Naive thymus-derived CD4-positive, alpha-beta T cell (primary cell): Measurements from ENCODE around the gene GNAL. TPM values are rescaled to one million over a fixed set of nuclear protein-coding genes. Genes with fewer than 3 reads are reported as not detected.

Source experiments
- ATAC-seq: fragments of 150-1000 bp; cut with Tn5 transposase; 2 replicates; pipeline ENCODE4 v1.10.0; 2021; ENCODE audit warnings: mild to moderate bottlenecking, moderate library complexity
- CTCF ChIA-PET: fragments of 350-600 bp; sonication (Branson Sonifier 250); formaldehyde crosslinking; loops from one replicate; lab custom pipeline; 2021; ENCODE audit warnings: antibody characterized with exemption; lab: Charles Lee
- POLR2A ChIA-PET: fragments of 350-600 bp; sonication (Branson Sonifier 250); formaldehyde crosslinking; loops from one replicate; lab custom pipeline; 2021; ENCODE audit warnings: antibody characterized with exemption, inconsistent platforms; lab: Charles Lee
- DNase-seq, 9 donors: peaks; one replicate each; pipeline versions ENCODE4 v3.0.0 to v3.0.0-alpha.2; 2020 to 2022; ENCODE audit warnings: mixed read lengths in 1 of 9
- H3K27ac ChIP-seq: one replicate; pipeline ENCODE4 v1.7.0; 2013; ENCODE audit warnings: mild to moderate bottlenecking, low read depth, low read length, moderate library complexity
- H3K27me3 ChIP-seq, 2 donors: one replicate each; pipeline ENCODE4 v1.7.0; 2013; ENCODE audit warnings: low read length in 2 of 2, mild to moderate bottlenecking in 2 of 2, moderate library complexity in 2 of 2; ENCODE audit not compliant: control insufficient read depth in 2 of 2, insufficient read depth in 2 of 2
- H3K36me3 ChIP-seq, 3 experiments: 1 replicate in 2 of 3; 2 replicates in 1 of 3; pipeline ENCODE4 v1.7.0; 2013; ENCODE audit warnings: low read length in 3 of 3, mild to moderate bottlenecking in 3 of 3, moderate library complexity in 1 of 3; ENCODE audit not compliant: insufficient read depth in 3 of 3, control insufficient read depth in 2 of 3
- H3K4me1 ChIP-seq, 2 donors: one replicate each; pipeline ENCODE4 v1.7.0; 2013; ENCODE audit warnings: low read length in 2 of 2, mild to moderate bottlenecking in 2 of 2, moderate library complexity in 1 of 2; ENCODE audit not compliant: control insufficient read depth in 2 of 2, insufficient read depth in 2 of 2
- H3K4me3 ChIP-seq: 2 replicates; pipeline ENCODE4 v1.7.0; 2013; ENCODE audit warnings: mild to moderate bottlenecking, low read length
- H3K9me3 ChIP-seq, 3 experiments: 1 replicate in 2 of 3; 2 replicates in 1 of 3; pipeline ENCODE4 v1.7.0; 2013; ENCODE audit warnings: low read length in 3 of 3; ENCODE audit not compliant: control insufficient read depth in 2 of 3
- H3K27ac Mint-ChIP-seq, 9 donors: one replicate each; pipeline ENCODE4 v1.8.0; 2020 to 2022; ENCODE audit warnings: mixed read lengths in 9 of 9, mild to moderate bottlenecking in 8 of 9, moderate library complexity in 5 of 9, inconsistent platforms in 2 of 9
- H3K27me3 Mint-ChIP-seq, 5 donors: one replicate each; pipeline ENCODE4 v1.8.0; 2021 to 2022; ENCODE audit warnings: mixed read lengths in 5 of 5, mild to moderate bottlenecking in 1 of 5
- H3K36me3 Mint-ChIP-seq, 5 donors: one replicate each; pipeline ENCODE4 v1.8.0; 2020 to 2022; ENCODE audit warnings: mixed read lengths in 5 of 5, mild to moderate bottlenecking in 3 of 5, inconsistent platforms in 1 of 5
- H3K4me1 Mint-ChIP-seq, 7 donors: one replicate each; pipeline ENCODE4 v1.8.0; 2020 to 2022; ENCODE audit warnings: mixed read lengths in 7 of 7, mild to moderate bottlenecking in 3 of 7, inconsistent platforms in 1 of 7
- H3K4me3 Mint-ChIP-seq, 10 donors: one replicate each; pipeline ENCODE4 v1.8.0; 2020 to 2022; ENCODE audit warnings: mild to moderate bottlenecking in 10 of 10, mixed read lengths in 10 of 10, moderate library complexity in 6 of 10, inconsistent platforms in 2 of 10
- H3K9me3 Mint-ChIP-seq, 11 donors: one replicate each; pipeline ENCODE4 v1.8.0; 2020 to 2022; ENCODE audit warnings: mixed read lengths in 11 of 11, mild to moderate bottlenecking in 4 of 11, inconsistent platforms in 1 of 11, moderate library complexity in 1 of 11
- intact Hi-C, 2 donors: fragments of 100-400 bp; cut with micrococcal nuclease; formaldehyde crosslinking; loops; one replicate each; pipeline ENCODE4 v1.15.1; 2023
- polyA plus RNA-seq, 2 donors: library from polyadenylated mRNA; unstranded; fragments of 300-500 nt; fragmentation: Illumina TruSeq; gene quantifications; one replicate each; pipeline ENCODE4 v1.2.3, GENCODE V29; 2021
- total RNA-seq, 6 experiments: library from RNA in 5 of 6; stranded (reverse) in 5 of 6; gene quantifications; 1 replicate in 5 of 6; 2 replicates in 1 of 6; pipeline ENCODE4 v1.2.3 and lab custom pipeline; 2021 to 2026

The GNAL gene
- total and polyA plus RNA-seq, 7 experiments from 2014 or later = 0.09 to 1.4 (median 0.67) TPM

- Mint-ChIP-seq H3K4me1 (no peaks in the 10 kb centered on the region), H3K36me3 (no peaks in the 10 kb centered on the region), H3K27ac (no peak overlapping the region), H3K9me3 (no peaks in the 10 kb centered on the region), H3K4me3 (no peak overlapping the region), H3K27me3 (peaks cover 0 to 15% (median 0%) of the 10 kb centered on the region in 5 donors)
- Histone ChIP-seq H3K9me3 (no peaks in the 10 kb centered on the region), H3K27ac (no peak overlapping the region), H3K4me3 (no peak overlapping the region), H3K4me1 (no peaks in the 10 kb centered on the region), H3K27me3 (no peaks in the 10 kb centered on the region), H3K36me3 (no peaks in the 10 kb centered on the region)
- DNase-seq (no peak), ATAC-seq (no peak)
- CTCF ChIA-PET = no interaction called here
- intact Hi-C loops = no loop called here
- POLR2A ChIA-PET = no interaction called here
These were observed 103.6 kb downstream of the GNAL start for GRCh38 chr18:11792632-11793031.

GRCh38 chr18:11794195-11794594 is 105.1 kb downstream of the GNAL start:
- H3K27ac Mint-ChIP-seq = no peak overlapping the region
- Histone ChIP-seq H3K27ac (no peak overlapping the region), H3K4me3 (no peak overlapping the region), H3K4me1 (no peaks in the 10 kb centered on the region), H3K9me3 (no peaks in the 10 kb centered on the region), H3K36me3 (no peaks in the 10 kb centered on the region), H3K27me3 (no peaks in the 10 kb centered on the region)
- ChIA-PET CTCF (no interaction called here), POLR2A (no interaction called here)
- ATAC-seq = no peak
- H3K4me3 Mint-ChIP-seq = no peak overlapping the region
- H3K9me3 Mint-ChIP-seq = no peaks in the 10 kb centered on the region
- no peak for DNase-seq
- no peaks in the 10 kb centered on the region for H3K4me1 Mint-ChIP-seq
- H3K27me3 Mint-ChIP-seq = peaks cover 0 to 15% (median 0%) of the 10 kb centered on the region in 5 donors
- intact Hi-C loops = no loop called here
- no peaks in the 10 kb centered on the region for H3K36me3 Mint-ChIP-seq

GRCh38 chr18:11795916-11796315 is 106.9 kb downstream of the GNAL start:
- CTCF ChIA-PET = interaction anchor here (1.1 kb wide), 1 partner anchor 11 kb away, joined by 4 read pairs; no protein-coding TSS in a partner anchor
- intact Hi-C loops = no loop called here
- H3K9me3 Mint-ChIP-seq = no peaks in the 10 kb centered on the region

GRCh38 chr18:11798271-11798670 is 109.2 kb downstream of the GNAL start:
- POLR2A ChIA-PET = no interaction called here
- CTCF ChIA-PET = no interaction called here
- Histone ChIP-seq H3K36me3 (no peaks in the 10 kb centered on the region), H3K4me3 (no peak overlapping the region), H3K4me1 (no peaks in the 10 kb centered on the region), H3K27ac (no peak overlapping the region), H3K9me3 (no peaks in the 10 kb centered on the region), H3K27me3 (no peaks in the 10 kb centered on the region)
- no peak for DNase-seq
- ATAC-seq = no peak
- no peaks in the 10 kb centered on the region for H3K4me1 Mint-ChIP-seq
- no peak overlapping the region for H3K27ac Mint-ChIP-seq
- H3K27me3 Mint-ChIP-seq = peaks cover 0 to 15% (median 4%) of the 10 kb centered on the region in 5 donors
- no peak overlapping the region for H3K4me3 Mint-ChIP-seq
- intact Hi-C loops = no loop called here
- no peaks in the 10 kb centered on the region for H3K36me3 Mint-ChIP-seq
- H3K9me3 Mint-ChIP-seq = no peaks in the 10 kb centered on the region

More at GRCh38 chr18:11795916-11796315, 106.9 kb downstream of the GNAL start:
- Mint-ChIP-seq H3K4me1 (no peaks in the 10 kb centered on the region), H3K36me3 (no peaks in the 10 kb centered on the region), H3K27me3 (peaks cover 0 to 15% (median 6%) of the 10 kb centered on the region in 5 donors), H3K27ac (peak overlapping the region in 1 of 9 donors; percentile 35), H3K4me3 (no peak overlapping the region)
- no peaks in the 10 kb centered on the region for H3K36me3 ChIP-seq
- H3K9me3 ChIP-seq = no peaks in the 10 kb centered on the region
- H3K27ac ChIP-seq = no peak overlapping the region
- no peak for DNase-seq
- no peak overlapping the region for H3K4me3 ChIP-seq
- POLR2A ChIA-PET = no interaction called here
- H3K4me1 ChIP-seq = no peaks in the 10 kb centered on the region
- ATAC-seq = no peak
- H3K27me3 ChIP-seq = no peaks in the 10 kb centered on the region

GRCh38 chr18:11799066-11799465 is 110.0 kb downstream of the GNAL start:
- ATAC-seq (no peak), DNase-seq (no peak)
- Histone ChIP-seq H3K36me3 (no peaks in the 10 kb centered on the region), H3K9me3 (no peaks in the 10 kb centered on the region), H3K27me3 (no peaks in the 10 kb centered on the region), H3K4me3 (no peak overlapping the region), H3K27ac (no peak overlapping the region), H3K4me1 (no peaks in the 10 kb centered on the region)
- H3K36me3 Mint-ChIP-seq = no peaks in the 10 kb centered on the region
- H3K4me3 Mint-ChIP-seq = no peak overlapping the region
- H3K9me3 Mint-ChIP-seq = no peaks in the 10 kb centered on the region
- ChIA-PET POLR2A (no interaction called here), CTCF (no interaction called here)
- peaks cover 0 to 15% (median 4%) of the 10 kb centered on the region in 5 donors for H3K27me3 Mint-ChIP-seq
- H3K27ac Mint-ChIP-seq = no peak overlapping the region
- H3K4me1 Mint-ChIP-seq = no peaks in the 10 kb centered on the region
- intact Hi-C loops = no loop called here

GRCh38 chr18:11800566-11801334 is 111.7 kb downstream of the GNAL start:
- no peaks in the 10 kb centered on the region for H3K36me3 Mint-ChIP-seq
- Histone ChIP-seq H3K9me3 (no peaks in the 10 kb centered on the region), H3K27me3 (no peaks in the 10 kb centered on the region), H3K4me1 (no peaks in the 10 kb centered on the region), H3K4me3 (no peak overlapping the region), H3K36me3 (no peaks in the 10 kb centered on the region), H3K27ac (no peak overlapping the region)
- ChIA-PET POLR2A (no interaction called here), CTCF (no interaction called here)
- no peaks in the 10 kb centered on the region for H3K4me1 Mint-ChIP-seq
- no peak for ATAC-seq
- peaks cover 0 to 15% (median 12%) of the 10 kb centered on the region in 5 donors for H3K27me3 Mint-ChIP-seq
- DNase-seq = no peak
- no peak overlapping the region for H3K4me3 Mint-ChIP-seq
- no peaks in the 10 kb centered on the region for H3K9me3 Mint-ChIP-seq
- no peak overlapping the region for H3K27ac Mint-ChIP-seq
- intact Hi-C loops = no loop called here

- no peaks in the 10 kb centered on the region for H3K36me3 ChIP-seq
- H3K27me3 ChIP-seq = no peaks in the 10 kb centered on the region
- DNase-seq = no peak
- POLR2A ChIA-PET = no interaction called here
- H3K4me1 ChIP-seq = no peaks in the 10 kb centered on the region
- Mint-ChIP-seq H3K27me3 (peaks cover 0 to 15% (median 12%) of the 10 kb centered on the region in 5 donors), H3K36me3 (no peaks in the 10 kb centered on the region), H3K27ac (peak overlapping the region in 1 of 9 donors; percentile 11), H3K9me3 (no peaks in the 10 kb centered on the region), H3K4me1 (no peaks in the 10 kb centered on the region), H3K4me3 (no peak overlapping the region)
- H3K9me3 ChIP-seq = no peaks in the 10 kb centered on the region
- intact Hi-C loops = no loop called here
- CTCF ChIA-PET = no interaction called here
- no peak overlapping the region for H3K27ac ChIP-seq
- no peak overlapping the region for H3K4me3 ChIP-seq
- no peak for ATAC-seq
These were observed 112.5 kb downstream of the GNAL start for GRCh38 chr18:11801573-11801972.
